Loucy (cell line): ENCODE results near the gene CALML4.

ENCODE experiments used
- H2AFZ ChIP-seq: fragments of 200-600 bp; sonication (generic); 2 replicates; pipeline ENCODE4 v1.6.0; 2016; ENCODE audit warnings: antibody characterized with exemption, mild to moderate bottlenecking, low read length, moderate library complexity
- H3F3A ChIP-seq: fragments of 200-600 bp; 2 replicates; pipeline ENCODE4 v1.6.0; 2016; ENCODE audit warnings: antibody characterized with exemption, low read depth, mild to moderate bottlenecking
- H3K27me3 ChIP-seq: fragments of 200-600 bp; sonication (generic); 2 replicates; pipeline ENCODE4 v1.6.1; 2014; ENCODE audit warnings: low read length, mild to moderate bottlenecking; ENCODE audit not compliant: insufficient read depth, poor library complexity, severe bottlenecking
- H3K36me3 ChIP-seq: fragments of 200-600 bp; sonication (generic); 2 replicates; pipeline ENCODE4 v1.6.1; 2016; ENCODE audit warnings: low read length; ENCODE audit not compliant: insufficient read depth
- H3K4me1 ChIP-seq: fragments of 200-600 bp; sonication (generic); 2 replicates; pipeline ENCODE4 v1.5.1; 2014; ENCODE audit warnings: low read length, mild to moderate bottlenecking; ENCODE audit not compliant: insufficient read depth, poor library complexity, severe bottlenecking
- H3K4me2 ChIP-seq: fragments of 200-600 bp; sonication (generic); 2 replicates; pipeline ENCODE4 v1.6.0; 2014; ENCODE audit warnings: antibody characterized with exemption, low read length, low read depth, mild to moderate bottlenecking; ENCODE audit not compliant: poor library complexity, severe bottlenecking
- H3K4me3 ChIP-seq: fragments of 200-600 bp; sonication (generic); 2 replicates; pipeline ENCODE4 v1.5.1; 2014; ENCODE audit warnings: low read length, mild to moderate bottlenecking, mixed read lengths; ENCODE audit not compliant: poor library complexity, severe bottlenecking
- H3K79me2 ChIP-seq: fragments of 200-600 bp; sonication (generic); 2 replicates; pipeline ENCODE4 v1.6.1; 2014; ENCODE audit warnings: low read length; ENCODE audit not compliant: insufficient read depth
- H3K9ac ChIP-seq: fragments of 200-600 bp; sonication (generic); 2 replicates; pipeline ENCODE4 v1.6.0; 2014; ENCODE audit warnings: mild to moderate bottlenecking, low read depth, low read length, moderate library complexity; ENCODE audit not compliant: poor library complexity, severe bottlenecking
- H3K9me2 ChIP-seq: fragments of 200-600 bp; sonication (generic); replicated peaks from 2 replicates; pipeline ENCODE4 v1.6.1; 2016; ENCODE audit warnings: low read depth, low read length, mixed read lengths
- H3K9me3 ChIP-seq: fragments of 200-600 bp; sonication (generic); 2 replicates; pipeline ENCODE4 v1.6.1; 2014; ENCODE audit warnings: mild to moderate bottlenecking, antibody characterized with exemption, low read length, low read depth; ENCODE audit not compliant: insufficient read depth
- H4K20me1 ChIP-seq: fragments of 200-600 bp; sonication (generic); 2 replicates; pipeline ENCODE4 v1.6.0; 2014; ENCODE audit warnings: antibody characterized with exemption, low read length, mild to moderate bottlenecking; ENCODE audit not compliant: insufficient read depth, poor library complexity, severe bottlenecking
- EZH2phosphoT487 ChIP-seq: fragments of 200-600 bp; IDR thresholded peaks from 2 replicates; pipeline ENCODE4 v1.6.1; 2018; ENCODE audit warnings: antibody characterized with exemption, mild to moderate bottlenecking, moderate library complexity, borderline replicate concordance
- TF ChIP-seq, protein P1 (sequence below): fragments of 200-600 bp; sonication (generic); conservative IDR thresholded peaks from 2 replicates; pipeline ENCODE4 v1.5.1; 2014; ENCODE audit warnings: mild to moderate bottlenecking, antibody characterized with exemption, low read length

CALML4 gene

DNA sequence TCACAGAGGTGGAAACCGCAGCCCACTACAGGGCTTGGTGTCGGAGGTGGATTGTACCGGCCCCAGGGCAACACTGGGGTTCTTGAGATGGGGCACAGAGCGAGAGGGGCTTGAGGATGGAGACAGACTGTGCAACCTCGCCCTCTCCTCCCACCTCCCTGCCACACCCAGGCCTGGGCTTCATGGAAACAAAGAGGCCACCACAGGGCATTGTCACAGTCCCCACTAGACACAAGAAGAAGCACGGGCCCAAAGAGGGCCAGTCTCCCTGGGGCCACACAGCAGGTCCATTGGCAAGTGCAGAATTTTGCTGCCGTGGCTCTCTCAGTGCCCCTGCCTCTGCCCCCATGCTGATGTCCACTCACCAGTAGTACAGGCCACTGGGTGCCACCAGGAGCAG is 4.1 kb upstream of the CALML4 start:
- no peak overlapping the region for H3K4me3 ChIP-seq
- H3K36me3 ChIP-seq, result peaks cover 32% of the 10 kb centered on the region; the same call in 1 of the 2 replicates

DNA sequence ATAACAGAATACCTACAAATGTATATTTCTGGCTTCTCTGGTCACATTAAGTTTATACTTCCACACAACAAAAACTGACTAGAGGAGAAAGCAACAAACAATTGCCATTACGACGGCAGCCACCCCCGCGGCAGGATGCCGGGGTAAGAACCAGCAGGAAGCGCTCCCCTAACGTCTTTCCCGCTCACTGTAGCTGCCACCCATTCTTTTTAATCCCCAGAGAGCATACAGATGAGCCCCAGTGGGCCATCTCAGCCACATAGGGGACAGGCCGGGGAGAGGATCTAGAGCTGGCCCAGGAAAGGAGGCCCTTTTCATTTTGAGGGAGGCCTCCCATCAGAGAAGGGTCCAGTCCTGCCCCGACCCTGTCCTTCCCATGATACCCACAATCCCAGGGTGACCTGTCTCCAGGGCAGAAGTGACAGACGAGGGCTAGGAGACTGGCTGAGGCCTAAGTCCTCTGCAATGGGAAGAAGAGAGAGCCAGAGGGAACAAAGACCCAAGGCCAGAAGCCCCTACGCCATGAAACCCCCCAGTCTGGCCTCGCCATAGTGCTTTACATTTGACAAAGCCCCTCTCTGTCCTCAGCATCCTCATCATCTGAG is 3.6 kb upstream of the CALML4 start:
- no peak overlapping the region for H3K4me2 ChIP-seq
- H3K27me3 ChIP-seq, result no peaks in the 10 kb centered on the region
- H3F3A ChIP-seq, result no peaks in the 10 kb centered on the region
- no peaks in the 10 kb centered on the region for H3K9me2 ChIP-seq
- no peaks in the 10 kb centered on the region for H3K4me1 ChIP-seq
- H3K79me2 ChIP-seq, result no peaks in the 10 kb centered on the region; the same call in 1 of the 2 replicates
- no peak for TF ChIP-seq EZH2phosphoT487
- TF ChIP-seq, protein P1, sequence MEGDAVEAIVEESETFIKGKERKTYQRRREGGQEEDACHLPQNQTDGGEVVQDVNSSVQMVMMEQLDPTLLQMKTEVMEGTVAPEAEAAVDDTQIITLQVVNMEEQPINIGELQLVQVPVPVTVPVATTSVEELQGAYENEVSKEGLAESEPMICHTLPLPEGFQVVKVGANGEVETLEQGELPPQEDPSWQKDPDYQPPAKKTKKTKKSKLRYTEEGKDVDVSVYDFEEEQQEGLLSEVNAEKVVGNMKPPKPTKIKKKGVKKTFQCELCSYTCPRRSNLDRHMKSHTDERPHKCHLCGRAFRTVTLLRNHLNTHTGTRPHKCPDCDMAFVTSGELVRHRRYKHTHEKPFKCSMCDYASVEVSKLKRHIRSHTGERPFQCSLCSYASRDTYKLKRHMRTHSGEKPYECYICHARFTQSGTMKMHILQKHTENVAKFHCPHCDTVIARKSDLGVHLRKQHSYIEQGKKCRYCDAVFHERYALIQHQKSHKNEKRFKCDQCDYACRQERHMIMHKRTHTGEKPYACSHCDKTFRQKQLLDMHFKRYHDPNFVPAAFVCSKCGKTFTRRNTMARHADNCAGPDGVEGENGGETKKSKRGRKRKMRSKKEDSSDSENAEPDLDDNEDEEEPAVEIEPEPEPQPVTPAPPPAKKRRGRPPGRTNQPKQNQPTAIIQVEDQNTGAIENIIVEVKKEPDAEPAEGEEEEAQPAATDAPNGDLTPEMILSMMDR, result no peak
- H4K20me1 ChIP-seq, result peaks cover 10% of the 10 kb centered on the region
- no peak overlapping the region for H2AFZ ChIP-seq
- H3K9me3 ChIP-seq, result no peaks in the 10 kb centered on the region
- no peak overlapping the region for H3K9ac ChIP-seq
- H3K4me3 ChIP-seq, result no peak overlapping the region
- peaks cover 28% of the 10 kb centered on the region; the same call in 1 of the 2 replicates for H3K36me3 ChIP-seq

More for the DNA sequence above, 4.1 kb upstream of the CALML4 start:
- no peak overlapping the region for H2AFZ ChIP-seq
- TF ChIP-seq EZH2phosphoT487, result no peak
- TF ChIP-seq, protein P1, result no peak
- H3K9me2 ChIP-seq, result no peaks in the 10 kb centered on the region
- H3F3A ChIP-seq, result no peaks in the 10 kb centered on the region
- no peaks in the 10 kb centered on the region for H3K4me1 ChIP-seq
- no peaks in the 10 kb centered on the region for H3K9me3 ChIP-seq
- H3K9ac ChIP-seq, result no peak overlapping the region
- H3K27me3 ChIP-seq, result no peaks in the 10 kb centered on the region
- no peaks in the 10 kb centered on the region; the same call in 1 of the 2 replicates for H3K79me2 ChIP-seq
- no peak overlapping the region for H3K4me2 ChIP-seq
- peaks cover 10% of the 10 kb centered on the region for H4K20me1 ChIP-seq

DNA sequence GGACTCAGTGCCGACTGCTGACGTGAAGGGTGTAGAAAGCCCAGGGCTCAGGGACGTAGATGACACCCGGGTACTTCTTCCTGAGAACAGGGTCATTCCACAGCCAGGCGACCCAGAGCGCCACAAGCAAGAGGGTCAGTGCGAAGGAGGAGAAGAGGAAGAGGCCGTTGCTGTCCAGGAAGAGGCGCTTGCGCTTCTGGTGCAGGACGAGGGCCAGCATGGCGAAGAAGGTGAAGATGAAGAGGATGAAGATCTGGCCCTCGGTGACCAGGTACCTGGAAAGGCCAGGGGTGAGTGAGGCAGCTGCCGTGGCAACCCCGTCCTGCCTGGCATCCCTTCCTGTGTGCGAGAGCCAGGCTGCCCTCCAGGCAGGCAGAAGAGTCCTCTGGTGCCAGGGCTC is 3.0 kb upstream of the CALML4 start:
- H3K9me3 ChIP-seq, result no peaks in the 10 kb centered on the region
- no peaks in the 10 kb centered on the region for H3K27me3 ChIP-seq
- no peak overlapping the region for H2AFZ ChIP-seq
- no peaks in the 10 kb centered on the region for H3K9me2 ChIP-seq
- H3K79me2 ChIP-seq, result no peaks in the 10 kb centered on the region; the same call in 1 of the 2 replicates
- no peak overlapping the region for H3K9ac ChIP-seq
- peaks cover 10% of the 10 kb centered on the region for H4K20me1 ChIP-seq
- H3K36me3 ChIP-seq, result peaks cover 25% of the 10 kb centered on the region; the same call in 1 of the 2 replicates
- no peak for TF ChIP-seq EZH2phosphoT487
- TF ChIP-seq, protein P1, result no peak
- no peak overlapping the region for H3K4me2 ChIP-seq
- no peaks in the 10 kb centered on the region for H3K4me1 ChIP-seq
- H3F3A ChIP-seq, result no peaks in the 10 kb centered on the region
- H3K4me3 ChIP-seq, result no peak overlapping the region
